ENCODE data around the gene BCL2L1.

DNA sequence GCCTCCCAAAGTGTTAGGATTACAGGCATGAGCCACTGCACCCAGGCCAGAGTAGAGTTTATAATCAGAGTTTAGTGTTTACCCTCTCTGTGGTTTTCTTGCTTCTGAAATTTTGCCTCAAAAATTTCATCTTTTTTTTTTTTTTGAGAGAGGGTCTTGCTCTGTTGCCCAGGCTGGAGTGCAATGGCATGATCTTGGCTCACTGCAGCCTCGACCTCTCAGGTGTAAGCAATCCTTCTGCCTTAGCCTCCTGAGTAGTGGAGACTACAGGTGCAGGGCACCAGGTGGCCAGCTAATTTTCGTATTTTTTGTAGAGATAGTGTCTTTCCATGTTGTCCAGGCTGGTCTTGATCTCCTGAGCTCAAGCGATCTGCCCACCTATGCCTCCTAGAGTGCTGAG, 45.1 kb upstream of the BCL2L1 start:
- TF ChIP-seq, protein P1, sequence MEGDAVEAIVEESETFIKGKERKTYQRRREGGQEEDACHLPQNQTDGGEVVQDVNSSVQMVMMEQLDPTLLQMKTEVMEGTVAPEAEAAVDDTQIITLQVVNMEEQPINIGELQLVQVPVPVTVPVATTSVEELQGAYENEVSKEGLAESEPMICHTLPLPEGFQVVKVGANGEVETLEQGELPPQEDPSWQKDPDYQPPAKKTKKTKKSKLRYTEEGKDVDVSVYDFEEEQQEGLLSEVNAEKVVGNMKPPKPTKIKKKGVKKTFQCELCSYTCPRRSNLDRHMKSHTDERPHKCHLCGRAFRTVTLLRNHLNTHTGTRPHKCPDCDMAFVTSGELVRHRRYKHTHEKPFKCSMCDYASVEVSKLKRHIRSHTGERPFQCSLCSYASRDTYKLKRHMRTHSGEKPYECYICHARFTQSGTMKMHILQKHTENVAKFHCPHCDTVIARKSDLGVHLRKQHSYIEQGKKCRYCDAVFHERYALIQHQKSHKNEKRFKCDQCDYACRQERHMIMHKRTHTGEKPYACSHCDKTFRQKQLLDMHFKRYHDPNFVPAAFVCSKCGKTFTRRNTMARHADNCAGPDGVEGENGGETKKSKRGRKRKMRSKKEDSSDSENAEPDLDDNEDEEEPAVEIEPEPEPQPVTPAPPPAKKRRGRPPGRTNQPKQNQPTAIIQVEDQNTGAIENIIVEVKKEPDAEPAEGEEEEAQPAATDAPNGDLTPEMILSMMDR (IDR thresholded peaks at IDR 0.05), result no peak
- TF ChIP-seq POLR2A (IDR thresholded peaks at IDR 0.05), result no peak

Measured in body of pancreas (tissue), 4 donors.